ENCODE measurements around the gene MYO7B.

DNA sequence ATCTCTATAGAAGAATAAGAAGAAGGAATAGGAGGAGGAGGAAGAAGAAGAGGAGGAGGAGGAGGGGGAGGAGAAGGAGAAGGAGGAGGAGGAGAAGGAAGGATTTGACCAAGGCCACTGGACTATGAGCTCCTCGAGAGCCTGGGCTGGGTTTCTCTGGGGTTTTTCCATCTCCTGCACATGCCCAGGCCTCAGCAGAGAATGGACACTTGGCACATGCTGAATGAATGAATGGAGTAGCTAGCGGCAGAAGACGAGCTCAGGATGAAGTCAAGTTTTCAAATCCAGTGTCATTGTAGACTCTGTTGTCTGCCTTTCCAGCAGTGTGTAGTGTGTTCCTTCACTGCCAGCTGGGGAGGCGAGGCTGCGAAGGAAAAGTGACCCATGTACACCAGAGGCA is 2.2 kb downstream of the MYO7B start:
- TF ChIP-seq, protein P1, sequence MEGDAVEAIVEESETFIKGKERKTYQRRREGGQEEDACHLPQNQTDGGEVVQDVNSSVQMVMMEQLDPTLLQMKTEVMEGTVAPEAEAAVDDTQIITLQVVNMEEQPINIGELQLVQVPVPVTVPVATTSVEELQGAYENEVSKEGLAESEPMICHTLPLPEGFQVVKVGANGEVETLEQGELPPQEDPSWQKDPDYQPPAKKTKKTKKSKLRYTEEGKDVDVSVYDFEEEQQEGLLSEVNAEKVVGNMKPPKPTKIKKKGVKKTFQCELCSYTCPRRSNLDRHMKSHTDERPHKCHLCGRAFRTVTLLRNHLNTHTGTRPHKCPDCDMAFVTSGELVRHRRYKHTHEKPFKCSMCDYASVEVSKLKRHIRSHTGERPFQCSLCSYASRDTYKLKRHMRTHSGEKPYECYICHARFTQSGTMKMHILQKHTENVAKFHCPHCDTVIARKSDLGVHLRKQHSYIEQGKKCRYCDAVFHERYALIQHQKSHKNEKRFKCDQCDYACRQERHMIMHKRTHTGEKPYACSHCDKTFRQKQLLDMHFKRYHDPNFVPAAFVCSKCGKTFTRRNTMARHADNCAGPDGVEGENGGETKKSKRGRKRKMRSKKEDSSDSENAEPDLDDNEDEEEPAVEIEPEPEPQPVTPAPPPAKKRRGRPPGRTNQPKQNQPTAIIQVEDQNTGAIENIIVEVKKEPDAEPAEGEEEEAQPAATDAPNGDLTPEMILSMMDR (IDR thresholded peaks at IDR 0.05) = no peak
- TF ChIP-seq POLR2A (IDR thresholded peaks at IDR 0.05) = no peak

All from Peyer's patch (tissue), 4 donors.